ENCODE results near the gene TP53I3.
"Not testable (repeated sequence)": the region's sequence is repeated elsewhere in the genome, so short reads cannot be mapped to it uniquely, and the experiment has no call there.

The TP53I3 gene

GRCh38 chr2:24110660-24111303, 26.1 kb upstream of the TP53I3 start:
- H3K27ac ChIP-seq: no peak overlapping the region
- TF ChIP-seq, protein P1, sequence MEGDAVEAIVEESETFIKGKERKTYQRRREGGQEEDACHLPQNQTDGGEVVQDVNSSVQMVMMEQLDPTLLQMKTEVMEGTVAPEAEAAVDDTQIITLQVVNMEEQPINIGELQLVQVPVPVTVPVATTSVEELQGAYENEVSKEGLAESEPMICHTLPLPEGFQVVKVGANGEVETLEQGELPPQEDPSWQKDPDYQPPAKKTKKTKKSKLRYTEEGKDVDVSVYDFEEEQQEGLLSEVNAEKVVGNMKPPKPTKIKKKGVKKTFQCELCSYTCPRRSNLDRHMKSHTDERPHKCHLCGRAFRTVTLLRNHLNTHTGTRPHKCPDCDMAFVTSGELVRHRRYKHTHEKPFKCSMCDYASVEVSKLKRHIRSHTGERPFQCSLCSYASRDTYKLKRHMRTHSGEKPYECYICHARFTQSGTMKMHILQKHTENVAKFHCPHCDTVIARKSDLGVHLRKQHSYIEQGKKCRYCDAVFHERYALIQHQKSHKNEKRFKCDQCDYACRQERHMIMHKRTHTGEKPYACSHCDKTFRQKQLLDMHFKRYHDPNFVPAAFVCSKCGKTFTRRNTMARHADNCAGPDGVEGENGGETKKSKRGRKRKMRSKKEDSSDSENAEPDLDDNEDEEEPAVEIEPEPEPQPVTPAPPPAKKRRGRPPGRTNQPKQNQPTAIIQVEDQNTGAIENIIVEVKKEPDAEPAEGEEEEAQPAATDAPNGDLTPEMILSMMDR (conservative IDR thresholded peaks at IDR 0.05; ENCODE audit: low read depth): no peak
- ChIA-PET CTCF (interaction anchor here (0.8 to 1.2 kb wide), 2 partner anchors 27 to 1014 kb away, joined by 3 to 4 read pairs; no protein-coding TSS in a partner anchor), POLR2A (ENCODE audit: low non-redundant PET) (no interaction called here)
- no peak for DNase-seq (ENCODE audit: low spot score)

DNA sequence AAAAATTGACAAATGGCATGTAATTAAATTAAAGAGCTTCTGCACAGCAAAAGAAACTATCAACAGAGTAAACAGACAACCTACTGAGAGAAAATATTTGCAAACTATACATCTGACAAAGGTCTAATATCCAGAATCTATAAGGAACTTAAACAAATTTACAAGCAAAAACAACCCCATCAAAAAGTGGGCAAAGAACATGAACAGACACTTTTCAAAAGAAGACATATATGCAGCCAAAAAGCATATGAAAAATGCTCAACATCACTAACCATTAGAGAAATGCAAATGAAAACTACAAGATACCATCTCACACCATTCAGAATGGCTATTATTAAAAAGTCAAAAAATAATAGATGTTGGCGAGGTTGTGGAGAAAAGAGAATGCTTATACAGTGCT, 24.8 kb upstream of the TP53I3 start:
- DNase-seq (ENCODE audit: low spot score); CTCF ChIA-PET; H3K27ac ChIP-seq; POLR2A ChIA-PET (ENCODE audit: low non-redundant PET): not testable (repeated sequence)

- no peak overlapping the region for H3K27ac ChIP-seq
- ChIA-PET CTCF (interaction anchor here (0.5 kb wide), 1 partner anchor 32 kb away, joined by 3 read pairs; no protein-coding TSS in a partner anchor), POLR2A (ENCODE audit: low non-redundant PET) (no interaction called here)
- TF ChIP-seq, protein P1 (conservative IDR thresholded peaks at IDR 0.05; ENCODE audit: low read depth): no peak
- no peak for DNase-seq (ENCODE audit: low spot score)
These were observed 22.7 kb upstream of the TP53I3 start for GRCh38 chr2:24107336-24107735.

GRCh38 chr2:24106786-24107185, 22.2 kb upstream of the TP53I3 start:
- DNase-seq (ENCODE audit: low spot score): no peak
- TF ChIP-seq, protein P1 (conservative IDR thresholded peaks at IDR 0.05; ENCODE audit: low read depth): no peak
- POLR2A ChIA-PET (ENCODE audit: low non-redundant PET): interaction anchor here (0.6 kb wide), 2 partner anchors 17 to 30 kb away, joined by 3 to 6 read pairs; no protein-coding TSS in a partner anchor
- CTCF ChIA-PET: interaction anchor here (0.7 kb wide), 1 partner anchor 681 kb away, joined by 5 read pairs; no protein-coding TSS in a partner anchor
- no peak overlapping the region for H3K27ac ChIP-seq

DNA sequence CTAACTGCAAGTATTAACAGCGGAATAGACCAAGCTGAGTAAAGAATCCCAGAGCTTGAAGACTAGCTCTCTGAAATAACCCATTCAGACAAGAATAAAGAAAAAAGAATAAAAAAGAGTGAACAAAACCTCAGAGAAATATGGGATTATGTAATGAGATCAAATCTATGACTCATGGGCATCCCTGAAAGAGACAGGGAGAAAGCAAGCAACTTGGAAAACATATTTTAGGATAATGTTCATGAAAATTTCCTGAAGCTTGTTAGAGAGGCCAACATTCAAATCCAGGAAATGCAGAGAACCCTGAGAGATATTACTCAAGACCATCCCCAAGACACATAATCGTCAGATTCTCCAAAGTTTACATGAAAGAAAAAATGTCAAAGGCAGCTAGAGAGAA, 21.2 kb upstream of the TP53I3 start:
- H3K27ac ChIP-seq: no peak overlapping the region
- no peak for DNase-seq (ENCODE audit: low spot score)
- TF ChIP-seq, protein P1 (conservative IDR thresholded peaks at IDR 0.05; ENCODE audit: low read depth): no peak
- ChIA-PET POLR2A (ENCODE audit: low non-redundant PET) (no interaction called here), CTCF (no interaction called here)

DNA sequence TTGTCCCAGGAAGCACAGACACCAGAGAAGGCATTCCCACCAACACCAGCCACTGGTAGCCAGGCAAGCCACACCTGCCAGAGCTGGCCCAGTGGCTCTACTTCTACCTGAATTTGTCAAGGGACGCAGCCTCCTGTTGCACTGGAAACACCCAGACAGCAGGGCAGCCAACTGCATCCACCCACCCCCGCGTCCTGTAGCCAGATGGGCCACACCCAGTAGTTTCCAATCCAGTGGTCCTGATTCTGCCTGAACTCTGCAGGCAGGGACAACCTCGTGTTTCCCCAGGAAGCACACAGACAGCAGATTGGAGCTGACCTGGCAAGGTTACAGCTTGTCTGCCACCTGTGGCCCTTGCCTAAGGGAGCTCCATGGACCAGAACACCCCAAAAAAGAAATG, 20.3 kb upstream of the TP53I3 start:
- ChIA-PET CTCF (interaction anchor here (0.6 kb wide), 1 partner anchor 20 kb away, joined by 4 read pairs; no protein-coding TSS in a partner anchor), POLR2A (ENCODE audit: low non-redundant PET) (no interaction called here)
- H3K27ac ChIP-seq: no peak overlapping the region
- TF ChIP-seq, protein P1 (conservative IDR thresholded peaks at IDR 0.05; ENCODE audit: low read depth): no peak
- DNase-seq (ENCODE audit: low spot score): no peak

GRCh38 chr2:24104110-24104650, 19.5 kb upstream of the TP53I3 start:
- H3K27ac ChIP-seq: no peak overlapping the region
- CTCF ChIA-PET: interaction anchor here (0.6 kb wide), 1 partner anchor 21 kb away, joined by 4 read pairs; no protein-coding TSS in a partner anchor
- TF ChIP-seq, protein P1 (conservative IDR thresholded peaks at IDR 0.05; ENCODE audit: low read depth): no peak
- no peak for DNase-seq (ENCODE audit: low spot score)
- POLR2A ChIA-PET (ENCODE audit: low non-redundant PET): no interaction called here
